Transverse colon (tissue), 4 donors: Measurements from ENCODE around the gene SLC9B1.

Source experiments
- CTCF ChIP-seq, 5 experiments: fragments of 200-600 bp in 3 of 5; fragments of 450-650 bp in 2 of 5; sonication (generic) in 3 of 5; IDR thresholded peaks; 1 replicate in 2 of 5; 2 replicates in 3 of 5; pipeline ENCODE4 v1.5.1; 2016 to 2017; ENCODE audit warnings: antibody characterized with exemption in 5 of 5, inconsistent platforms in 3 of 5, mild to moderate bottlenecking in 2 of 5, moderate library complexity in 1 of 5
- EP300 ChIP-seq: sonication (generic); formaldehyde crosslinking; IDR thresholded peaks from one replicate; pipeline ENCODE4 v1.6.1; 2017; ENCODE audit warnings: antibody characterized with exemption, low read depth
- POLR2A ChIP-seq: fragments of 450-650 bp; IDR thresholded peaks from one replicate; pipeline ENCODE4 v1.6.1; 2016; ENCODE audit warnings: antibody characterized with exemption, mild to moderate bottlenecking, moderate library complexity
- POLR2AphosphoS5 ChIP-seq, 3 donors: sonication (generic); formaldehyde crosslinking; IDR thresholded peaks; one replicate each; pipeline ENCODE4 v1.6.1; 2016; ENCODE audit warnings: antibody characterized with exemption in 3 of 3

- no peak for TF ChIP-seq CTCF (IDR thresholded peaks at IDR 0.05)
- TF ChIP-seq POLR2AphosphoS5 (IDR thresholded peaks at IDR 0.05) = no peak
- no peak for TF ChIP-seq EP300
- no peak for TF ChIP-seq POLR2A
These were observed 100.6 kb downstream of the SLC9B1 start for GRCh38 chr4:102918859-102919258.
